HG03066 (cell line): ENCODE data around the gene CEP131.

ENCODE experiments used
- ATAC-seq: cut with Tn5 transposase; IDR thresholded peaks from one replicate; pipeline ENCODE4 v1.9.1; 2021; ENCODE audit warnings: low read depth; ENCODE audit not compliant: unreplicated experiment

Gene CEP131

DNA sequence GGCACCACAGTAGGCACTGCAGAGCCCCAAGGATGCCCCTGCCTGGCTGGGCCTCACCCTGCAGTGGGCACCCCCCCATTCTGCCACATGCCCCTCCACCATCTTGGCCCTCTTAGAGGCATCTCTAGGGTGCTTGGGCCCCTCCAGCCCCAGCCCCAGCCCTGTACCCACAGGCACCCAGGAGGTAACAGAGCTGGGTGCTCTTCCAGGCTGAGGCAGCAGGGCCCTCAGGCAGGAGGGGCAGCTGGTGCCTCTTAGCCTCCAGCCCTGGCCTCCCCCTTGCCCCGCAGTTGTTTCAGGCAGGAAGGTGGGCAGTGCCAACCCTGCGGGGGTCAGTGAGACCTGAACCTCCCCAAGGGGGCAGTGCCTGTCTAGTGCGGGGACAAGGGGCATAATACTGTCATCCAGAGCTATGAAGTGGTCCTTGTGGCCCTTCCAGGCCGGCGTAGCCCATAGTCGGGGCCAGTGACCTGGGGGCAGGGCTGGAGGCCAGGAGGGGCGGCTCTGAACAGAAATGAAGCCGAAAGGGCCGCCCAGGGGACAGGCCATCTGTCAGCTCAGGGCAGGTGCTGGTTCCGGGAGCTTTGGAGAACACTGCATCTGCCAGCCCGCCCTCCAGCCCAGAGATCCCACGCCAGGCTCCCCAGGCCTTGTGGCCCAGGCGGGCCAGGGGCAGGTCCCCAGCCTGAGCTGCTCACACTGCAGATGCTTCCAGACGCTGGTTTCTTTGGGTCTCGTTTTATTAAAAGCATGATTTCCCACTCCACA, 51.9 kb downstream of the CEP131 start:
- no peak for ATAC-seq

DNA sequence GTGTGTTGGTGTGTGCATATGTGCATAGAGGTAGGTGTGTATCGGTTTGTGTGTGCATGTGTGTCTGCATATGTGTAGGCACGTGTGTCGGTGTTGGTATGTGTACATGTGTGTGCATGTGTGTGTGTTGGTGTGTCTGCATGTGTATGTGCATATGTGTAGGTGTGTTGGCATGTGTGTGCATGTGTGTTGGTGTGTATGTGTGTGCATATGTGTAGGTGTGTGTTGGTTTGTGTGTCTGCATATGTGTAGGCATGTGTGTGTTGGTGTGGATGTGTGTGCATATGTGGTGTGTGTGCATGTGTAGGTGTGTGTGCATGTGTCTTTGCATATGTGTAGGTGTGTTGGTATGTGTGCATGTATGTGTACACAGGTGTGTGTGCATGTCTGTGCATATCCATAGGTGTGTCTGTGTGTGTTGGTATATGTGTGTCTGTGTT, 52.9 kb downstream of the CEP131 start:
- no peak for ATAC-seq

DNA sequence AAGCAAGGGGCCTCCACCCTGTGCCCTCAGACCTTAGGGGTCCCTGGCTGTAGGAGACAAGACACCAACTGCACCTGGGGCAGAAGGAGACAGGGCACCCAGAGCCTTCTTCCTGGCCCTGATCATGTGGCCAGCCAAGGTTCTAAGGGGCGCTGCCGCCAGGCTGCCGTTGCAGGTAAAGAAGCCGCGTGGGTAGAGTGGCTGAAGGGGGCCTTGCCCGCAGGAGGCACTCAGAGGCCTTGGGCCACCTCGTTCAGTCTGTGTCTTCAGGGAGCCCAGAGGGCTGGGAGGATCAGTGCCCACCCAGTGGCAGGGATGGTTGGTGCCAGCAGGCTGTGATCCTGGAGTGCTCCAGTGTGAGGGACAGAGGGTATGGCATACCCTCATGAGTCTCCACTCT, 55.1 kb downstream of the CEP131 start:
- no peak for ATAC-seq

DNA sequence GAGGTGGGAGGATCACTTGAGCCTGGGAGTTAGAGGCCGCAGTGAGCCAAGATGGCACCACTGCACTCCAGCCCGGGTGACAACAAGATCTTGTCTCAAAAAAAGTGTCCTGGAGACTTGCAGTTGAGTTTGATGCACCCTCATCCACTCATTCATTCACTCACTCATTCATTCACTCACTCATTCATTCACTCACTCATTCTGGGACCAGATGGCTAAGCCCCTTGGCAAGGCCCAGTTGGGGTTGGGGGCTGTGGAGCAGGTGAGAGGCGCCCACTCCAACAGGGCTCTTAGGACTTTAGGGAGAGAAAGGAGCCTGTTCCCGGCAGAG, 55.6 kb downstream of the CEP131 start:
- ATAC-seq, result no peak

DNA sequence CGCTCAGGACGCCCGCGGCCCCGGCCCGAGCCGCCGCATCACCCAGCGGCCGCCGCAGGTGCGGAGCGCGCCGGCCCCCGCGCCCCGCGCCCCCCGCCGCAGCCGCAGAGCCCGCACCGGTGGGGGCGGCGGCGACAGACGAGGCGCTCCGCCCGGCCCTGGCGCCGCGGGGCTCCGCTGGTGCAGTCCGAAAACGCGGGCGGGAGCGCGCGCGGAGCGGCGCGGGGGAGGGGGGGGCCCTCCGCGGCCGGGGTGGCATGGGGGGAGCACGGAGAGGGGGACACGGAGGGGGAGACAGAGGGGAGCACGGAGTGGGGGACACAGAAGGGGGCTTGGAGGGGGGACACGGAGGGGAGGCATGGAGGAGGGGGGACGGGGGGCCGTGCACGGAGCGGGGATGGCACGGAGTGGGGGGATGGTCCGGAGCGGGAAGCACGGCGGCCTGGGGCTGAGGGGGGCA, 56.7 kb downstream of the CEP131 start, which contains the start of gene AATK:
Gene AATK, minus strand, starts transcription at position 189 of the 460 bp plus-strand sequence. CDS start 229 bp downstream, outside the sequence.
- ATAC-seq, result no peak

DNA sequence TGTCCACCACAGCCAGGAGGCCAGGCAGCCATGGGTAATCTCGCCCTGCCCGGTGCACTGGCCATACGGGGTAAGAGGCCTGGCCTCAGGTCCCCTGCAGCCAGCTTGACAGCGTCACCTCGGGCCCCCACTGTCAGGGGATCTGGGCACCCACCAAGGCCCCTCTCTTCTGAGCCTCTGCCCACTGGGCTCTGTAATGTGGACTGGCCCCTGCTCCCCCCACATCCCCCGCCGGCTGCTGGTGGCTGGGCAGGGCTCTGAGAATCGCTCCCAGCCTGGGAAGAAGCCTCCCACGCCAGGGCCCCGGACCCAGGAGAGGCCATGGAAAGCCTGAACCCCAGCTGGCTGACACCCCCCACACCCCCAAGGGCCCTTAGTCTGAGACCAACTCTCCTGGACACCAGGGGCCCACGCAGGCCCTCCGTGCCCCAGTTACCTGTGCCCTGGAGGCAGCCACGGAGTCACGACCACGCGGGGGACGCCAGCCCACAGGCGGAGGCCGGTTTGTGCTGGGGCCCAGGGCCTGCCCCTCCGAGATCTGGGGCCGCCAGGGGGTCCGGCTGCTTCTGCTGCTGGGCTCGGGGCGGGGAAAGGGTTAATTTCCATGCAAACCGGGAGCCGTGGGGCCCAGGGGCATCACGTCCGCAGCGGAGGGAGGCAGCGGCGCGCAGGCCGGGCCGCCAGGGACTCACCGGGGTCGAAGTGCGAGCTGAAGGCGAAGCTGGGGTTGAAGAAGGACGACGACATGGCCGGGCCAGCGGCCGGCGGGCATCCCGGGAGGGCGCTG, 57.3 kb downstream of the CEP131 start, which contains the start of gene PVALEF:
Gene PVALEF, plus strand, starts transcription at position 262 of the 787 bp plus-strand sequence. CDS start 15,720 bp downstream, outside the sequence.
- no peak for ATAC-seq

DNA sequence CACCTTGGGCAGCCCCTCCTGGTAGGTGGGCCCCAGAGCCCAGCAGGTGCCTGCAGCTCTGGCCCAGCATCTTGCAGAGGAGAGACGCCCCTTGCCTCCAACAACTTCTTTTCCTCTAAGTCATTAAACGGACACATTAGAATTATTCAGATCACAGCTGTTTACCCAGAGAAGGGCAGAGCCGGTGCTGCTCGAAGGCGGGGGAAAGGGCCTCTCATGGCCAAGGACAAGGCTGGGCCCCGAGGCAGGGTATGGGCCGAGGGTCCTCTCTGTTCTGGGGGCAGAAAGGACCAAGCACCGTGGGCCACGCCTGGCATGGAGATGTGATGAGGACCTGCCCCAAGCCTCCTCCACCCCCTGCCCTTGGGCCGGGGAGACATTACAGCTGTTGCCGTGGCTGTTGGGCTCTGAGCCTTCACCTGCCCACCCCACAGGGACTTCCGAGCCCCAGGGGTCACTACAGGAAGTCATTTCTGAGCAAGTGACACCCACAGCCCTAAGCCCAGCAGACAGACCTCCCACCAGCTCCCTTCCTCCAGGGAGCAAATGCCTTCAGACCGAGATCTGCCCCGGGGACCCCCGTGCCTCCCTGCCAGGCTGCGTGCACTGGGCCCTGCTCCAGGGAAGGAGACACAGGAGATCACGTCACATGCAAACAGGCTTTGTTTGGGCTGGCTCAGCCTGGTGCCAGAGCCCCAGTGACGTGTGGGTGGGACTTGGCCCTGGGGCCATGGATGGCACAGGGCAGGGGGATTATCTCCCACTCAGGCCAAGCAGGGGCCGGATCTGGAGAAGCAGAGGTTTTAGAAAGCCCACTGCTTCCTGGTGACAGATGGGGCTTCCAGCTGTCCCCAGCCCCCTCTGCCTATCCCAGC, 58.2 kb downstream of the CEP131 start:
- ATAC-seq, result no peak

DNA sequence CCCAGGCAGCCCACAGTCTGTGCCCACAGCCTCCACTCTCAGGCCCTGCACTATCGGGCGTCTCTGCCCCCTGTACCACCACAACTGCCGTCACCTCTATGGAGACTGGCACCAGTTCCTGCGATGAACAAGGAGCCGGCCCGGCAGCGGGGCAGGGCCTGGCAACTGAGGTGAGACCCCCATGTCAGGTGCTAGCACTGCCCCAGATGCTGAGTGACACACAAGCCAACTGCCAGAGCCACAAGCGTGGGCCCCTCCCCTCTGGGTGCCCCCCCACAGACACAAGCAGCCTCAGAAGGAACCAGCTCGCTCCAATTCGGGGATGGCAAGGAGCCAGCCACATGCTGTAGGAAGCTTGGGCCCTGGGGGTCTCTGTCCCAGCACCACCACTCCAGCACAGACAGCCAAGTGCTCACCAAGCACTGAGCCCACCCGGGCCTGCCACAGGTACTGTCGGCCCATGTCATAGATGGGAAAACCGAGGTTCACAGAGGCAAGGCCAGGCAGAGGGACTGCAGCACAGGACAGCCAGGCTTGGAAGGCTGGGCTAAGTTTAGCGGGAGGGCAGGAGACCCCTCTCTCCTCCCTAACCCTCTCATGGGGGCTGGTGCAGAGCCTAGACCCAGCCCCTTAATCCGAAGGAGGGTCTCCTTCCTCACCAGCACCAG, 58.9 kb downstream of the CEP131 start:
- no peak for ATAC-seq

DNA sequence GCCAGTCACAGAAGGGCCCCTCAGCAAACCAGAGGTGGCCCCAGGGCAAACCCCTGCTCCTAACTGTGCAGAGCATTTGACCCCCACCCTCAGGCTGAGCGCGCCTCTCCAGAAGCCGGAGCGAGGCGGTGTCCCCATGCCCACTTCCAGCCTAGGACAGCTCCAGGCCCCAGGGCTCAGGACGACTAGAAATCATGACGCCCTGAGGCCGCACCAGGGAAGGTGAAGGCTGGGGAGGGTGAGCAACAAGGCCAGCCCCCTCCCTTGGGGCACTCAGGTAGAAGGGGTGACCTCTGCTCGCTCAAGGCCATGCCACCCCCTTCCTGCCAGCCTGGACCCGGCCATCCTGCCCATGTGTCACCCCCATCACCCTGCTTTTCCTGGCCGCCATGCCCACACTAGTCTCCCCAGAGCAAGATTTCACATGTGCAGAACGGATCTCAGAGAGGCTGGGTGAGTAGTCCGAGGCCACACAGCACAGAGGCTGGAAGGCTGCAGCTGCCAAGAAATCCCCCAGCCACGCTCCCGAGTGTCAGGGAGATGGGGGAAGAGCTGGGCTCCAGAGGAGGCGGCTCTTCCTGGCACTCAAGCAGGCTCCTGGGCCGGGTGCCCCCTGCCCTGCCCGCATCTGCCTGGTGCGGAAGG, 59.6 kb downstream of the CEP131 start:
- ATAC-seq, result no peak

DNA sequence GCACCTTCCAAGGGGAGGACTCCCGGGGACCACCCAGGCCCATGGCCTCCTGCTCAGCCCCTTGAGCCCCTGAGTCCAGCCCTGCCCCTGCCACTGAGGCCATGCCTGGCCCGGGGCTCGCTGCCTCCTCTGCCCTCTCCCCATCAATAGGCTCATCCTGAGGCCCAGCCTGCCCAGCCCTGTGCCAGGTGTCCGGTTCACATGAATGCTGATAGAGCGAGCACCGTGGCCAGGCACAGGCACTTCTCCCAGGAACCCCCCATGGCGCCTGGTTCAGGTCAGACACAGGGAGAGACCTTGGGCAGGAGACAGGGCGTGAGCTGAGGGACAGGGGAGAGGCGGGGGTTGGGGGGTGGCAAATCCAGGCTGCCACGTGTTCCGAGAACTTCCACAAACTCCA, 60.3 kb downstream of the CEP131 start:
- no peak for ATAC-seq

DNA sequence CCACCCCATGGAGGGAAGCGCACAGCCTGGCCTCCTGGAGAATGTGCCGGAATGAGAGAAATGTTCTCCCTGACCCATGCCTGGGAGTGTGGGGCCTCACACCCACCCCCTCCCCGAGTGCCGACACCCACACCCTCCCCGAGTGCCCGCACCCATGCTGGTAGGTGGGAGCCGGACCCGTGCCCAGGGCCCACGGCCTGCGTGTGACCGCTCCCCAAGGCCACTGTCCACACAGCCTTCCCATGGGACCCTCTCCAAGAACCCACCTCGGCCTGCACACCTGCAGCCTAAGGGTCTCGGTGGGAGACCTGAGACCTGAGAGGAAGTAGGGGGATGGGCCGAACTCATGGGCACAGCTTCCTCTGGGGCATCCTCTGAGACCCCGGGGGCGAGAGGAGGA, 60.8 kb downstream of the CEP131 start:
- no peak for ATAC-seq

DNA sequence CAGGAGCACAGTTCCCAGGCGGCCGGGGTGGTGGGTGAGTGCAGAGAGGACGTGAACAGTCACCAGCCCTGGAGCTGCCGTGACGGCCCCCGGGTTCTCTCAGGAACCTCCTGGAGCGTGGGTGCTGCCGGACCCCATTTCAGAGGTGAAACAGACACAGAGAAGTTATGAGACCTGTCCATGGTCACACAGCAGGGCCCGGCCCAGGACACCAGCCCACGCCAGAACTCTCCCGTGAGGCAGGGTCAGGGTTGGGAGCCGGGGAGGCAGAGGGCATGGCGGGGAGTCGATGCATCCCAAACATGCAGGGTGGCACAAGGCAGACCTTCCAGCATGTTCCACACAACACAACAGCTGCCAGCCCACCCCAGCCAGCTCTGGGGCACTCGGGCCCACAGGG, 61.2 kb downstream of the CEP131 start:
- no peak for ATAC-seq

DNA sequence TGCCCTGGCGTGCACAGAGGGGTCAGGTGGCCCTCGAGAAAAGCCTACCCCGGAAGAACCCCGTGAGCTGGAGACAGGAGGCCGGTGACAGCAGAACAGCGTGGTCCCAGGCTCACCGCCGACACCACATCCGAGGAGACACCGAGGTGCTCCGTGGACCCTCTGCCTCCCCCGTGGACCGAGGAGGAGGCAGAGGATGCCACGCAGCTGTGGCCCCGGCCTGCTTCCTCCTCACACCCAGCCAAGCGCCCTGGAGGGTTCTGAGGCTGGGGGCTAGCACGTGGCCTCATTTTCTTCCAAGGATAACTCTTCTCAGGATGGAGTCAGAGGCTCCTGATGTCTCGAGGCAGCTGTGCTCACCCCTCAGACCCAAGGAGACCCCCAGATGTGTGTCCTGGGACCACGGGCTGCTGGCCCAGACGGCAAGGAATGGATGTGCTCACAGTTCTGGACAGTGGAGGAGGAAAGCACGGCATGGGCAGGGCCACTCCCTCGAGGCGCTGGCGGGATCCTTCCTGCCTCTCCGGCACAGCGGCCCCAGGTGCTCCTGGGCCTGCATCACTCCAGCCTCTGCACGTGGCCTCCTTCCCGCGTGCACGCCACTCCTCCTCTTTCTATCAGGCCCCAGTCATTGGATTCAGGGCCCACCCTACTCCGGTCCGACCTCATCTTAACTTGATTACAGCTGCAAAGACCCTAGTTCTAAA, 61.9 kb downstream of the CEP131 start:
- ATAC-seq, result no peak

DNA sequence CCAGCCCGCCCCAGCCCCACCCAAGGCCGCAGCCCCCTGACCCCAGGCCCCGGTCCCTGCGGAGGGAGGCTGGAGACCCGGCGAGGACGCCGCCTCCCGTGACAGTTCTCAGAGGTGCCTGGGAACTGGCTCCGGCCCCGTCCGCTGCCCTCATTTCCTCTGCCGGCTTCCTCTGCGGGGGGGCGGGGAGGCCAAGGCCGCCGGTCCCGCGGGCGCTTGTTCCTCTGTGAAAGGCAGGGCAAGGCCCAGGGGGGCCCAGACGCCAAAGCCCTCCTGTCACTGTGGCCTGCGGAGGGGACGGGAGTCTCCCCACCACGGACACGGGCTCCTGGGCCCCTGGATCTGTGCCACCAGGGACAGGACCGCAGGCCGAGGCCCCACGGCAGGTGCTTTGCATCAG, 62.5 kb downstream of the CEP131 start:
- no peak for ATAC-seq

DNA sequence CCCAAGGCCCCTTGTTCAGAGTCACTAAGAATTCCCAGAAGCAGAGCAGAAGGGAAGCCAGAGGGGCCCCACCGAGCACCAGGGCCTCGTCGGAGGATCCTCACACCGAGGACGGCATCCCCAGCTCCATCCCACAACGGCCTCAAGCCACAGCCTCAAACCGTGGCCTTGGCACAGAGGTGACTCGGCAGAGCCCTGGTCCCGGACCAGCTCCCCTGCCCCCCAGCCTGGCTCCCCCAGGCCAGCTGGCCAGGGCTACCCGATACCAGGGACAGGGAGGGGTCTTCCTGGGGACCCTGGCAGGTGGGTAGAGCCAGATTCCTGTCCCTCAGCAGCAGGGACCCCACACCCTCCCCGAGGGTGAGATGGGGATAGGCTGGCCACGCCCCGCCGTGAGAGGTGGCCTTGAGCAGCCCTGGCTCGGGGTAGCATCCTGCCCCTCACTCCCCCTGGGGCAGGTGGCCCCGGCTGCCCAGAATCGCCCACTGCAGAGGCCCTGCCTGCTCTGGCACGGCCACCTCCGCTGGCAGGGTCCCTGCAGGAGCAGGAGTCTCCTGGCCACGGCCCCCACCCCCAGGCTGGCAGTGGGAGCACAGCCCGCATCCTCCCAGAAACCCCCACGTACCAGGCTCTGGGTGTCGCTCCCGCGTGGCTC, 63.0 kb downstream of the CEP131 start:
- ATAC-seq, result no peak

DNA sequence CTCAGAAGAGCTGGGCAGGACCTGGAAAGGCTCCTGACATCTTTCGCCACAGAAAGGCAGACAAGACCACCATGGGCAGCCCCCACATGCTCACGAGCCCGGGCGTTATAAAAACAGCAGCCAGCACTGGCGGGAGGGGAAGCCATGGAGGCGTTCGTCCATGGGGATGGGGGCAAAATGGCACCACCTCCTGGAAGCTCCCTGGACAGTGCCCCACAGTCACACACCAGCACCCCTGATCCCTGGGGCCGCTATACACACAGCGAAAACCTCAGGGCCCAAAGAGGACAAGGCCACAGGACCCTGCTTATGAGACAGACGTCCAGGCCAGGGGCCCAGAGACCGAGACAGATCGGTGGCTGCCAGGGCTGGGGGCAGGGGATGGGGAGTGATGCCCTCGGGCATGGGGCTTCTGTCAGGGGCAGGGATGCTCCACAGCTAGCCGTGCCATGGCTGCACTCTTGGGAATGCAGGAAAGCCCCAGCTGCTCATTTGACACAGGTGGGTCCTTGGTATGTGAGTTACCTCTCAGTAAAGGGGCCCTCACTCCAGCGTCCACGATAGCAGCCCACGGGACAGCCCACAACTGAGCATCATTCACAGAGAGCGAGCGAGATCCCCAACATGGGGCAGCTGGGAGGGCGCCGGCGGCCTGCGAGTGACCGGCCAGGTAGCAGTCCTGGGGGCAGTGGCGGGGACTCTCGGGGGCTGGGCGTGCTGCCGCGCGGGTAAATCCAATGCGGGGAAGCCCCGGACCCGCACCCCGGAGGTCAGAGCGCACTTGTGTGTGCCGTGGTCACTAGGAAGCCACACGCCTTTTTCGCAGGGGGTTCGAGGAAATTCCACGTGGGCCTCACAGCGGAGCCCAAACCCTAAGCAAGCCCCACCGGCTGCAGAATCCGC, 63.8 kb downstream of the CEP131 start:
- ATAC-seq, result no peak

DNA sequence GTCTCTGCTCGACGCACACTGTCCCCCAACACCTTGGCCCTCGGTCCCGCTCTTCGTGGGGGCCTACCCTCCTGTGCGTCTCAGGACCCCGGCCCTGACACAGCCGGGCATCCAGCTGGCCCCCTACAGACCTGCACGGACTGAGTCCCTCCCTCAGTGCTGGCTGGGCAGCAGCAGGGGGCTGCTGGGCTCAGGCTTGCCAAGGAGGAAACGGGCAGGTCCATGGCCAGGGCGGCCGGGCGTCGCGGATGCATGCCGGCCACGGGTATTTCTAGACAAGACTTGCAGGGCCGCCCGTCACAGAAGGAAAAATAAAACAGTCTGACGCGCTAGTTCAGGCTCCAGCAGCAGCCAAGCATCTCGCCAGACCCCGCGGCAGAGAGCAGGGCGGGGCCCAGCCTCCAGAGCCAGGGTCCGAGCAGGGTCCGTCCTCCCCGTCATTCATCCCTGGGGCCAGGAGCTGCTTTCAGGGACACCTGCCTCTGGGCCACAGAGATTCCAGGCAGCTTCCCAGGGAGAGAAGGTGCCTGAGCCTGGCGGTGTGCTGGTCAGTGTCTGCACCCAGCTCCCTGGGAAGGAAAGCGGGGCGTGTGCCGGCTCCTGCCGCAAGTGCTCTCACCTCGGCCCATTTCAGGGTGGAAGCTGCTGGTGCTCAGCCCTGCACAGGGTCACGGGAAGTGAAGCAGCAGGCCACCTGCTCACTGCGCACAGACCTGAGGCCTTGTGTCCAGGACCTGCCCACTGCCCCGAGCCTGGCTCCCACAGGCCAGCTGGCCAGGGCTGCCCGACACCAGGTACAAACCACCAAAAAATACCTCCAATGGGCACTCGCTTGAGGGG, 64.7 kb downstream of the CEP131 start:
- no peak for ATAC-seq
